Subcutaneous preadipocyte (primary cell): ENCODE data around the gene LNP1. TPM values are rescaled to one million over a fixed set of nuclear protein-coding genes. Genes with fewer than 3 reads are reported as not detected.

Experiments used
- total RNA-seq: library from RNA; depleted of rRNA; stranded (reverse); fragments of >200 nt; gene quantifications from 2 replicates; pipeline ENCODE4 v1.2.3, GENCODE V29; 2012

The LNP1 gene
- 4.3 and 4.4 TPM in 2 replicates for total RNA-seq

GRCh38 chr3:100400780-100401673, at the start of gene LNP1, which contains the start of gene TOMM70:
Gene LNP1, plus strand, starts transcription at chr3:100401539. Its CDS starts 28,191 bp downstream, at chr3:100429730.
Gene TOMM70, minus strand, starts transcription at chr3:100401089. Its CDS starts 140 bp downstream, at chr3:100400949.

GRCh38 chr3:100492059-100493006, 91.0 kb downstream of the LNP1 start, which contains the start of gene TMEM45A:
Gene TMEM45A, plus strand, starts transcription at chr3:100492619. Its CDS starts 62,593 bp downstream, at chr3:100555212.

Other genes with a start within 250 kb of the LNP1 start
- 58.1 and 65.5 TPM in 2 replicates for gene TBC1D23, start 140.5 kb upstream of the LNP1 start, total RNA-seq
- 24.3 and 25.6 TPM in 2 replicates for gene NIT2, start 66.8 kb upstream of the LNP1 start, total RNA-seq
- gene TOMM70, start 450 bp upstream of the LNP1 start, total RNA-seq, result 63.9 and 76.2 TPM in 2 replicates
- 20.7 and 39.7 TPM in 2 replicates for gene TMEM45A, start 91.1 kb downstream of the LNP1 start, total RNA-seq
- gene ADGRG7, start 208.1 kb downstream of the LNP1 start, total RNA-seq, result not detected in 2 replicates